HEK293 (cell line): ENCODE measurements around the gene TACC2.

ENCODE experiments used
- ATF2 ChIP-seq: fragments of 450-650 bp; formaldehyde crosslinking; IDR thresholded peaks from 2 replicates; pipeline ENCODE4 v1.5.1; 2016; ENCODE audit warnings: missing biosample characterization, missing genetic modification characterization, low read depth
- GLIS2 ChIP-seq: fragments of 450-650 bp; formaldehyde crosslinking; IDR thresholded peaks from 2 replicates; pipeline ENCODE4 v1.5.1; 2016; ENCODE audit warnings: missing biosample characterization, missing genetic modification characterization
- KLF8 ChIP-seq: fragments of 450-650 bp; formaldehyde crosslinking; IDR thresholded peaks from 2 replicates; pipeline ENCODE4 v1.5.1; 2016; ENCODE audit warnings: missing biosample characterization, missing genetic modification characterization
- MYNN ChIP-seq: fragments of 450-650 bp; formaldehyde crosslinking; IDR thresholded peaks from 2 replicates; pipeline ENCODE4 v1.5.1; 2016; ENCODE audit warnings: missing biosample characterization, missing genetic modification characterization, borderline replicate concordance
- PATZ1 ChIP-seq: fragments of 450-650 bp; formaldehyde crosslinking; IDR thresholded peaks from 2 replicates; pipeline ENCODE4 v1.5.1; 2016; ENCODE audit warnings: missing biosample characterization, missing genetic modification characterization
- ZBTB20 ChIP-seq: fragments of 450-650 bp; formaldehyde crosslinking; IDR thresholded peaks from 2 replicates; pipeline ENCODE4 v1.5.1; 2016; ENCODE audit warnings: missing biosample characterization, missing genetic modification characterization
- ZIC2 ChIP-seq: fragments of 450-650 bp; formaldehyde crosslinking; IDR thresholded peaks from 2 replicates; pipeline ENCODE4 v1.5.1; 2016; ENCODE audit warnings: missing biosample characterization, missing genetic modification characterization
- ZNF121 ChIP-seq: fragments of 450-650 bp; formaldehyde crosslinking; IDR thresholded peaks from 2 replicates; pipeline ENCODE4 v1.5.1; 2016; ENCODE audit warnings: missing biosample characterization, missing genetic modification characterization
- ZNF157 ChIP-seq: fragments of 450-650 bp; formaldehyde crosslinking; IDR thresholded peaks from 2 replicates; pipeline ENCODE4 v1.5.1; 2016; ENCODE audit warnings: missing biosample characterization, missing genetic modification characterization
- ZNF169 ChIP-seq: fragments of 450-650 bp; formaldehyde crosslinking; IDR thresholded peaks from 2 replicates; pipeline ENCODE4 v1.5.1; 2016; ENCODE audit warnings: missing biosample characterization, missing genetic modification characterization
- ZNF214 ChIP-seq: fragments of 450-650 bp; formaldehyde crosslinking; IDR thresholded peaks from 2 replicates; pipeline ENCODE4 v1.5.1; 2017; ENCODE audit warnings: missing biosample characterization, mild to moderate bottlenecking, missing genetic modification characterization, borderline replicate concordance
- ZNF221 ChIP-seq: fragments of 450-650 bp; formaldehyde crosslinking; IDR thresholded peaks from 2 replicates; pipeline ENCODE4 v1.5.1; 2017; ENCODE audit warnings: missing biosample characterization, missing genetic modification characterization, borderline replicate concordance
- ZNF266 ChIP-seq: fragments of 450-650 bp; formaldehyde crosslinking; IDR thresholded peaks from 2 replicates; pipeline ENCODE4 v1.5.1; 2016; ENCODE audit warnings: missing biosample characterization, missing genetic modification characterization, low read depth
- ZNF341 ChIP-seq: fragments of 450-650 bp; formaldehyde crosslinking; IDR thresholded peaks from 2 replicates; pipeline ENCODE4; 2016; ENCODE audit warnings: low read depth, missing biosample characterization, missing genetic modification characterization
- ZNF350 ChIP-seq: fragments of 450-650 bp; formaldehyde crosslinking; IDR thresholded peaks from 2 replicates; pipeline ENCODE4 v1.5.0; 2017; ENCODE audit warnings: missing biosample characterization, mild to moderate bottlenecking, missing genetic modification characterization
- ZNF366 ChIP-seq: fragments of 450-650 bp; formaldehyde crosslinking; conservative IDR thresholded peaks from 2 replicates; pipeline ENCODE4 v1.5.1; 2016; ENCODE audit warnings: missing biosample characterization, missing genetic modification characterization
- ZNF37A ChIP-seq: fragments of 450-650 bp; IDR thresholded peaks from 2 replicates; pipeline ENCODE4 v1.5.1; 2018; ENCODE audit warnings: missing biosample characterization, missing genetic modification characterization
- ZNF391 ChIP-seq: fragments of 450-650 bp; formaldehyde crosslinking; IDR thresholded peaks from 2 replicates; pipeline ENCODE4 v1.5.1; 2016; ENCODE audit warnings: low read depth, missing biosample characterization, missing genetic modification characterization, borderline replicate concordance
- ZNF423 ChIP-seq: fragments of 450-650 bp; formaldehyde crosslinking; IDR thresholded peaks from 2 replicates; pipeline ENCODE4 v1.5.1; 2016; ENCODE audit warnings: missing biosample characterization, missing genetic modification characterization
- ZNF48 ChIP-seq: fragments of 450-650 bp; formaldehyde crosslinking; IDR thresholded peaks from 2 replicates; pipeline ENCODE4 v1.5.1; 2016; ENCODE audit warnings: missing biosample characterization, missing genetic modification characterization
- ZNF555 ChIP-seq: fragments of 450-650 bp; formaldehyde crosslinking; conservative IDR thresholded peaks from 2 replicates; pipeline ENCODE4 v1.5.1; 2017; ENCODE audit warnings: missing biosample characterization, mild to moderate bottlenecking, missing genetic modification characterization, inconsistent platforms
- ZNF561 ChIP-seq: fragments of 450-650 bp; IDR thresholded peaks from 2 replicates; pipeline ENCODE4 v1.5.1; 2018; ENCODE audit warnings: missing biosample characterization, missing genetic modification characterization, borderline replicate concordance
- ZNF621 ChIP-seq: fragments of 450-650 bp; formaldehyde crosslinking; IDR thresholded peaks from 2 replicates; pipeline ENCODE4 v1.5.1; 2017; ENCODE audit warnings: missing biosample characterization, missing genetic modification characterization
- ZNF629 ChIP-seq: fragments of 450-650 bp; formaldehyde crosslinking; IDR thresholded peaks from 2 replicates; pipeline ENCODE4 v1.5.1; 2017; ENCODE audit warnings: missing biosample characterization, missing genetic modification characterization
- ZNF654 ChIP-seq: fragments of 450-650 bp; formaldehyde crosslinking; IDR thresholded peaks from 2 replicates; pipeline ENCODE4 v1.5.1; 2016; ENCODE audit warnings: low read depth, missing biosample characterization, missing genetic modification characterization
- ZNF660 ChIP-seq: fragments of 450-650 bp; IDR thresholded peaks from 2 replicates; pipeline ENCODE4 v1.5.1; 2018; ENCODE audit warnings: missing biosample characterization, mild to moderate bottlenecking, missing genetic modification characterization
- ZNF677 ChIP-seq: fragments of 450-650 bp; IDR thresholded peaks from 2 replicates; pipeline ENCODE4 v1.5.0; 2018; ENCODE audit warnings: missing biosample characterization, mild to moderate bottlenecking, missing genetic modification characterization, moderate library complexity
- ZNF76 ChIP-seq: fragments of 450-650 bp; formaldehyde crosslinking; IDR thresholded peaks from 2 replicates; pipeline ENCODE4; 2016; ENCODE audit warnings: low read depth, missing biosample characterization, missing genetic modification characterization, borderline replicate concordance
- ZNF785 ChIP-seq: fragments of 450-650 bp; formaldehyde crosslinking; IDR thresholded peaks from 2 replicates; pipeline ENCODE4 v1.5.1; 2016; ENCODE audit warnings: missing biosample characterization, missing genetic modification characterization
- ZNF791 ChIP-seq: fragments of 450-650 bp; formaldehyde crosslinking; IDR thresholded peaks from 2 replicates; pipeline ENCODE4 v1.5.1; 2016; ENCODE audit warnings: missing biosample characterization, missing genetic modification characterization
- ZSCAN23 ChIP-seq: fragments of 450-650 bp; formaldehyde crosslinking; IDR thresholded peaks from 2 replicates; pipeline ENCODE4 v1.5.1; 2016; ENCODE audit warnings: missing biosample characterization, missing genetic modification characterization
- TF ChIP-seq, protein P1 (sequence below): fragments of 450-650 bp; formaldehyde crosslinking; IDR thresholded peaks from 2 replicates; pipeline ENCODE4 v1.5.1; 2017; ENCODE audit warnings: missing biosample characterization, mild to moderate bottlenecking, missing genetic modification characterization, moderate library complexity
- TF ChIP-seq, protein P2 (sequence below): fragments of 450-650 bp; formaldehyde crosslinking; IDR thresholded peaks from 2 replicates; pipeline ENCODE4 v1.5.1; 2016; ENCODE audit warnings: missing biosample characterization, missing genetic modification characterization

Gene TACC2

DNA sequence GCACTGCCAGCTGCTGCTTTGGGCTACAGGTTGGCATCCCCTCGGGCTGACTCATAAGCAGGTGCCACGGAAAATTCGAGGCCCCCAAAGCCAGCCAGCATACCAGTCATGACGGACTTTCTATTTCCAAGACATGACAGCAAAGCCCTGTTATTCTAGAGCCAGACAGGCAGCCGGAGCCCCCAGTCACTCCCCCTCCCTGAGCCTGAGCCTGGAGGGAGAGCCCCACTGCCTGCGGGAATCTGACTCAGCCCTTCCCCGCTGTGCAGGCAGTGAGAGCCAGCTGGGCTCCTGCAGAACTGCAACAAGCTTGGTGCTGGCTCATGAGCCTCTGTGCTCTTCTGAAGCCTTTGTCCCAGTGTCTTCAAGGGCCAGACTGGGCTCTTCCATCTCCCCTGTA, 297.9 kb downstream of the TACC2 start (continued):
- TF ChIP-seq ZNF791 (tag by site-specific recombination) (no peak), ZNF157 (tag by site-specific recombination) (no peak), ZNF350 (tag by site-specific recombination) (no peak), ZSCAN23 (tag by site-specific recombination) (no peak), ZNF654 (no peak), ZNF621 (no peak), ZNF76 (tag by site-specific recombination) (no peak), ZNF561 (tag by site-specific recombination) (no peak), ZNF169 (tag by site-specific recombination) (no peak), ZNF366 (tag by site-specific recombination) (no peak), ZNF221 (tag by site-specific recombination) (no peak), ZNF677 (tag by site-specific recombination) (no peak), ZNF555 (tag by site-specific recombination) (no peak), GLIS2 (tag by site-specific recombination) (peak; percentile 61; the same call in 1 of the 2 replicates), ZNF48 (tag by site-specific recombination) (no peak), ZNF341 (tag by site-specific recombination) (peak; percentile 41), ZNF660 (tag by site-specific recombination) (0 out of 2 replicates have a peak, but pooled peaks have one; percentile 62), ZNF37A (tag by site-specific recombination) (no peak), ZBTB20 (tag by site-specific recombination) (no peak), ZNF121 (tag by site-specific recombination) (no peak), ZNF266 (tag by site-specific recombination) (no peak), ZIC2 (tag by site-specific recombination) (peak; percentile 90), PATZ1 (tag by site-specific recombination) (peak; percentile 68), ZNF391 (tag by site-specific recombination) (no peak), KLF8 (no peak), ZNF423 (tag by site-specific recombination) (no peak), ZNF214 (tag by site-specific recombination) (no peak), ATF2 (tag by site-specific recombination) (no peak), ZNF785 (tag by site-specific recombination) (no peak), MYNN (no peak), ZNF629 (tag by site-specific recombination) (no peak)
- TF ChIP-seq, protein P1, sequence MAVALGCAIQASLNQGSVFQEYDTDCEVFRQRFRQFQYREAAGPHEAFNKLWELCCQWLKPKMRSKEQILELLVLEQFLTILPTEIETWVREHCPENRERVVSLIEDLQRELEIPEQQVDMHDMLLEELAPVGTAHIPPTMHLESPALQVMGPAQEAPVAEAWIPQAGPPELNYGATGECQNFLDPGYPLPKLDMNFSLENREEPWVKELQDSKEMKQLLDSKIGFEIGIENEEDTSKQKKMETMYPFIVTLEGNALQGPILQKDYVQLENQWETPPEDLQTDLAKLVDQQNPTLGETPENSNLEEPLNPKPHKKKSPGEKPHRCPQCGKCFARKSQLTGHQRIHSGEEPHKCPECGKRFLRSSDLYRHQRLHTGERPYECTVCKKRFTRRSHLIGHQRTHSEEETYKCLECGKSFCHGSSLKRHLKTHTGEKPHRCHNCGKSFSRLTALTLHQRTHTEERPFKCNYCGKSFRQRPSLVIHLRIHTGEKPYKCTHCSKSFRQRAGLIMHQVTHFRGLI (tag by site-specific recombination), result peak; percentile 53; the same call in 1 of the 2 replicates
- TF ChIP-seq, protein P2, sequence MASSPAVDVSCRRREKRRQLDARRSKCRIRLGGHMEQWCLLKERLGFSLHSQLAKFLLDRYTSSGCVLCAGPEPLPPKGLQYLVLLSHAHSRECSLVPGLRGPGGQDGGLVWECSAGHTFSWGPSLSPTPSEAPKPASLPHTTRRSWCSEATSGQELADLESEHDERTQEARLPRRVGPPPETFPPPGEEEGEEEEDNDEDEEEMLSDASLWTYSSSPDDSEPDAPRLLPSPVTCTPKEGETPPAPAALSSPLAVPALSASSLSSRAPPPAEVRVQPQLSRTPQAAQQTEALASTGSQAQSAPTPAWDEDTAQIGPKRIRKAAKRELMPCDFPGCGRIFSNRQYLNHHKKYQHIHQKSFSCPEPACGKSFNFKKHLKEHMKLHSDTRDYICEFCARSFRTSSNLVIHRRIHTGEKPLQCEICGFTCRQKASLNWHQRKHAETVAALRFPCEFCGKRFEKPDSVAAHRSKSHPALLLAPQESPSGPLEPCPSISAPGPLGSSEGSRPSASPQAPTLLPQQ, result no peak
